Fibroblast of skin of abdomen (primary cell): ENCODE measurements around the gene ATF6.
"Not testable (repeated sequence)": the region's sequence is repeated elsewhere in the genome, so short reads cannot be mapped to it uniquely, and the experiment has no call there.

ENCODE experiments used
- DNase-seq: peaks from one replicate; pipeline ENCODE4 v3.0.0-alpha.2; 2013

ATF6 gene

DNA sequence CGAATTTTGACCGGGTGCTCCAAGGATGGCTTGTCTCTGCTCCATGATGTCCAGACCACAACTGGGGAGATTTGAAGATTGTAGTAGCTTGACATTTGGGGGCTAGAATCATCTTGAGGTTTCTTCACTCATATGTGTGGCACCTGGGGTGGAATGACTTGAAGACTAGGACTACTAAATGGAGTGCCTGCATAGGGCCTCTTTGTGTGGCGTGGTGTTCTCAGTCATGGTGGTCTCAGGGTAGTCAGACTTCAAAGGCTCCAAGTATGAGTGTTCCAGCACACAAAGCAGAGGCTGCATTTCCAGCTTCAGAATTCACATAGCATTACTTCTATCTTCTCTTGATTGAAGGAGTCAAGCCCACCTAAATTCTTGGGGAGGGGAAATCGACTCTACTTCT lies 16.8 kb downstream of the ATF6 start:
- DNase-seq, result no peak

DNA sequence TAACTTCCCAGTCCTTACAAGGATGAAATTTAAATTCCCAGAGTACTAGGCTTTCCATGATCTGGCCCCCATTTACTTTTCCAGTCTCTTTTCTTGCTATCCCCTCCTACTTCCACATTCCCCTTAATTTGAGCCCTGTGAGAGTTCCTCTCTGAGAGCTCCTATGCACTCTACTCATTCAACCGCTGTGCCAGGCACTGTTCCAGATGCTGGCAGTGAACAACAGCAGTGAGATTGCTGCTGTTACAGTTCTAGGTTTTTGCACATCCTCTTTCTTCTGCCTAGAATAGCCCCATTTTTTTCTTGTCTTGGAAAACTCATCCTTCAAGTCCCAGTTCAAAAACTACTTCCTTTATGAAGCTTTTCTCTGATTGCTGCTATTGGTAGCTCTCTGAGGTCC lies 18.8 kb downstream of the ATF6 start:
- DNase-seq, result no peak

DNA sequence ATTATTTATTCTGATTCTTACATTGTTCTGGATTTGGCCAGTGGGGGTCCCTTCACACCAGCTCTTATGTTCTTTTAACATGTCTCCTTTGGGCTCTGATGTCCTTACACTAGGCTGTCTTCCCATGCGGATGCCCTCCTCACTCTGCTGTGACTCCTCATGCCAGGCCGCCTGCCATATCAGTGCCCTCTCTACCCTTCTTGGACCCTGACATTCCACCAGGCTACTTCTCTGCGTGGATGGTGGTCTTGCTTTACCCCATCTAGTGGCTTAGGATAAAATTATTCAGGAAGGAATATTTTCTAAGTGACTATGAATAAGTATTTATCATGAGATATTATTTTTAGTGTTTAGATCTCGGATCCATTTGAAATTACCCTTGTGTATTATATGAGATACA lies 21.2 kb downstream of the ATF6 start:
- DNase-seq, result no peak

DNA sequence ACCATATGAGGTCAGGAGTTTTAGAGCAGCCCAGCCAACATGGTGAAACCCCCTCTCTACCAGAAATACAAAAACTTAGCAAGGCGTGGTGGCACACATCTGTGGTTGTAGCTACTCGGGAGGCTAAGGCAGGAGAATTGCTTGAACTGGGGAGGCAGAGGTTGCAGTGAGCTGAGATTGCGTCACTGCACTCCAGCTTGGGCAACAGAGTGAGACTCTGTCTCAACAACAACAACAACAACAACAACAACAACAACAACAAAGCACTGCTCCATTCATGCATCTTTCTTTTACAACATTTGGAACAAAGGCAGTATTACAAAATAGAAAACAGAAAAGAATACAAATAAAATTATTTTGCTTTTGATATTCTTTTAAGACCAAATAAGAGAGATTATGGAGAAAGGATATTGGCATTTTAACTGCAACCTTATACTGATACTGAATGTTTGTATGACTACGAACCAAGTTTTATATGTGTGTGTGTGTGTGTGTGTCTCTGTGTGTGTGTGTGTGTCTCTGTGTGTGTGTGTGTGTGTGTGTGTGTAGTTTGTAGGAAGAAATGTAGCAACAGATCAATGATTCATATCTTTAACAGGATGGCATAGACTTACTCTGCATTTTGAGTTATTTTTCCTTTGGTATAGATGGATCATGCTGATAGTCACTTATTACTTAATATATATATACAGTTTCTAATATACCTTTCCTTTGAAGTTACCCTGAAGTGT lies 24.6 kb downstream of the ATF6 start:
- DNase-seq, result no peak

DNA sequence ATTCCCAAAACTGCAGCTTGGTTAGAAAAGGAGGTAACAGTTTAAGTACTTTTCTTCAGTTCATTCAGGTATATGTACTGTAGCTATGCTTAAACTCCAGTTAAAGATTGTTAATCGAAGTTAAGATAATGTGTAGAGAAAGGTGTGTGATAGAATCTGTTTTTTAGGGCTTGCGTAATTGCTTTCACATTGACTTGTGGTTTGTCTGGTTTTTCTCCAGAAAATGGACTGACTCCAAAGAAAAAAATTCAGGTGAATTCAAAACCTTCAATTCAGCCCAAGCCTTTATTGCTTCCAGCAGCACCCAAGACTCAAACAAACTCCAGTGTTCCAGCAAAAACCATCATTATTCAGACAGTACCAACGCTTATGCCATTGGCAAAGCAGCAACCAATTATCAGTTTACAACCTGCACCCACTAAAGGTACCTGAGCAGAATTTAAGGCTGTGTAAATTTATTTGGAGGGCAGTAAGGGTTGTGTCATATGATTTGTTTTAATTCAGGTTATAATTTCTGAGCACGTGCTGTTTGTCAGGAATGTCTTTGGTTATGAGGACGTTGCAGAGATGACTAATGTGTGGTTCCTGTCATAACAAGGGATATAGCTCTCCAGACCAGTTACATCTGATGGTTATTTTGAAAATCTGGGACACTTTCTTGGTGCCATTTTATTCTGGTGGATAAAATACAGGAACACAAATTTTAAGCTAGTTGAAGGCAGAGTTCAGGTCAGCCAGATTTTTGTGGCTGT lies 26.0 kb downstream of the ATF6 start:
- DNase-seq, result peak; percentile 26

DNA sequence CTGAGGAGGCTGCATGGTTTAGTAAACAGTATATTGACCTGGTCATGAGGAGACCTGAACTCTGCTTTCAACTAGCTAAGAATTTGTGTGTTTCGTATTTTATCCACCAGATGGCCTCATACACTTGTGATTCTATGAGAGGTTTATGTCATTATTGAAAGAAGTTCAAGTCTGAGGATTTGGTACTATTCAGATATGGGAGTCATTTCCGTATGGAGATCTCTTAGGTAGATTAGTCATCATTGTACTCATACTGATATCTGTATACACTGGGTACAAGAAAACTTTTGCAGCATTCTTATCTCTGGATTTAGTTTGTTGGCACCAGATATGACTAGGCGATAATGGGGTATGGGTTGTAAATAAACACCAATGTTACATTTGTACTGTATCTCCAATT lies 26.6 kb downstream of the ATF6 start:
- peak; percentile 79 for DNase-seq

DNA sequence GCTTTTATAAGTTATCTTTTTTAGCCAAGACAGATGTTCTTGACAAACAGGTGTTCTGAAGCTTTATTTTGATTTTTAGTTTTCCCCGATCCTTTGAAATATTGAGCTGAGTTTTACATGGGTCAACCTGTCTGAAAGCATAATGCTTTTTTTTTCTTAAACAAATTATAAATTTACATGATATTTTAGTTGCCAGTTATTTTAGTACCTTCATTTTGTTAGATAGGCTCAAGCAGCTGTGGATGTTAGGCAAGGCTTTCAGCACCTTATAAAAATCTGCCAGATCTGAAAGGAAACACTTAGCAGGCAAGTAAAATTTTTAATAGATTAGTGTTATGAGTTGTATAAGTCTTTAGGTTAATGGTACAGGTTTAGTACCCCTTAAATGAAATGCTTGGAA lies 33.7 kb downstream of the ATF6 start:
- no peak for DNase-seq

DNA sequence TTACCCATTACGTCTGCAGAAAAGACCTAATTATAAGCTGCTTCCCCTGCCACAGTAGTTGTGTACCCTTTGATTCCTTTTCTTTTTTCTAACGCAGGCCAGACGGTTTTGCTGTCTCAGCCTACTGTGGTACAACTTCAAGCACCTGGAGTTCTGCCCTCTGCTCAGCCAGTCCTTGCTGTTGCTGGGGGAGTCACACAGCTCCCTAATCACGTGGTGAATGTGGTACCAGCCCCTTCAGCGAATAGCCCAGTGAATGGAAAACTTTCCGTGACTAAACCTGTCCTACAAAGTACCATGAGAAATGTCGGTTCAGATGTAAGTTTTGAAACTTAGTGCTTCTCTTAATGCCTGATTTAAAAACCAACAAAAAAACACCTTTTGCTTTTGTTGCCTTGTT lies 35.8 kb downstream of the ATF6 start:
- DNase-seq, result no peak

DNA sequence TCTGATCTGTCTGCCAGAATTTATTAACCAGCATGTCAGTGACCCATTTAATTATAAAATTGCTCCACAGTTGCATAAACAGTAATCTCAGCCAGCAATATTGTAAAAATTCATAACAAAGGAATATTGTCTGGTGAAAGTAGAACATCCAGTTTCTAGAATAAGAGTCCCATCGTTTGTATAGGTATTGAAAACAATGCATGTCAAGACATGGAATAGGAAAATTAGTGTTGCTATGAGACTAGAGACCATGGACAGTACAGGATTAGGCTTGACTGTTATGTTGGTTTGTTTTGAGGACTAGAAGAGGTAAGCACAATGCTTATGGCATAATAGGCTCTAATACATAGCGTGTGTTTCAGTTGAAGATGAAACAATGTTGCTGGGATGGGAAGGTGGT lies 37.1 kb downstream of the ATF6 start:
- DNase-seq, result no peak

DNA sequence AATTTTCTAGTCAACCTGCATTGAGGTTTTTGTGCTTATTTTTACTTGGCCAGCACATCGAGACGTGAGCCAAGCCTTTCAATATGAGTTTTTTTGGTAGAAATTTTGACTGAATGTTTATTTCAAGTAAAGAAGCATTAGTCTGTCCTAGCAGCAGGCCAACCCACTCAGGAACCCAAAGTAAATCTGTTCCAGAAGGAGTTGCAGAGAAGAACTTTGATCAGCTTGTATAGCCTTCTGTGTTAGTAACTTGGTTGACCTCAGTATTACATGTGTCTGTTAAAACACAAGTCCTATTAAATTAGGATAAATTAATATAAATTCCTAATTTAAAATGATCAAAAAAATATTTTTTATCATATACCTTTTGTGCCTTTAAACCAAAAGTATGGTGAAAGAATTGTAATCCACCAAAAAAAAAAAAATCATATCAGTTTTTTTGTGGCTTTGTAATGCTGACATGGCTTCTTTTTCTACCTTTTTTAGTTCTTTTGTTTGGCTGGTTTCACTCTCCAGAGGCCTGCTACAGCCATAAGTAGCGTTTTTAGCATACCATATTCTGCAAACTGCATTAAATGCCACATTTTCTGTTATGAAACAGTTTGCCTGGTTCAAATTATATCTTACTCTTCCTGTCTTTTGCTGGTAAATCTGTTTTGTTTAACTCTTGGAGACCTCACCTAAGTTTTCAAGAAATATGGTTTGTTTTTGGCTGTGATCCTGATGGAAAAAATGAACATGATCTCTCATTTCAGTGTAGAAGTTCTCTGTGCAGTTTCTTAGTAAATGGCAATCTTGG lies 39.5 kb downstream of the ATF6 start:
- peak; percentile 71 for DNase-seq

DNA sequence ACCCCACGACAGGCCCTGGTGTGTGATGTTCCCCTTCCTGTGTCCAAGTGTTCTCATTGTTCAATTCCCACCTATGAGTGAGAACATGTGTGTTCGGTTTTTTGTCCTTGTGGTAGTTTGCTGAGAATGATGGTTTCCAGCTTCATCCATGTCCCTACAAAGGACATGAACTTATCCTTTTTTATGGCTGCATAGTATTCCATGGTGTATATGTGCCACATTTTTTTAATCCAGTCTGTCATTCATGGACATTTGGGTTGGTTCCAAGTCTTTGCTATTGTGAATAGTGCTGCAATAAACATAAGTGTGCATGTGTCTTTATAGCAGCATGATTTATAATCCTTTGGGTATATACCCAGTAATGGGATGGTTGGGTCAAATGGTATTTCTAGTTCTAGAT lies 43.1 kb downstream of the ATF6 start:
- DNase-seq, result not testable (repeated sequence)

DNA sequence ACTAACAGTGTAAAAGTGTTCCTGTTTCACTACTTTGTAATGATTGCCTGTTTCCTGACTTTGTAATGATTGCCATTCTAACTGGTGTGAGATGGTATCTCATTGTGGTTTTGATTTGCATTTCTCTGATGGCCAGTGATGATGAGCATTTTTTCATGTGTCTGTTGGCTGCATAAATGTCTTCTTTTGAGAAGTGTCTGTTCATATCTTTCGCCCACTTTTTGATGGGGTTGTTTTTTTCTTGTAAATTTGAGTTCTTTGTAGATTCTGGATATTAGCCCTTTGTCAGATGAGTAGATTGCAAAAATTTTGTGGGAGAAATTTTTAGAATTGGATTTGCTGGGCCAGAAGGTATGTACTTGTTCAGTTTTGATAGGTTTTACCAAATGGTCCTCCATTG lies 43.5 kb downstream of the ATF6 start:
- DNase-seq, result not testable (repeated sequence)

DNA sequence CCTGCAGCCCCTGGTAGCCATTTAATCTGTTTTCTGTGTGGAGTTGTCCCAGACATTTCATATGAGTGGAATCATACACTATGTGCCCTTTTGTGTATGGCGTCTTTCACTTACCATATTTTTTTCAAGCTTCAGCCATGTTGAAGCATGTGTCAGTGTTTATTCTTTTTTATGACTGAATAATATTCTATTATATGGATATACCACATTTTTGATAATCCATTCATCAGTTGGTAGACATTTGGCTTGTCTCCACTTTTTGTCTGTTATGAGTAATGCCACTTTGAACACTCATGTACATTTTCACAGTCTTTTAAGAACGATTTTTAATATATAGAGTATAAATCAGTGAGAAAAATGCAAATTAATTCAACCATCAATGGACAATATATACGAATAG lies 44.7 kb downstream of the ATF6 start:
- no peak for DNase-seq

DNA sequence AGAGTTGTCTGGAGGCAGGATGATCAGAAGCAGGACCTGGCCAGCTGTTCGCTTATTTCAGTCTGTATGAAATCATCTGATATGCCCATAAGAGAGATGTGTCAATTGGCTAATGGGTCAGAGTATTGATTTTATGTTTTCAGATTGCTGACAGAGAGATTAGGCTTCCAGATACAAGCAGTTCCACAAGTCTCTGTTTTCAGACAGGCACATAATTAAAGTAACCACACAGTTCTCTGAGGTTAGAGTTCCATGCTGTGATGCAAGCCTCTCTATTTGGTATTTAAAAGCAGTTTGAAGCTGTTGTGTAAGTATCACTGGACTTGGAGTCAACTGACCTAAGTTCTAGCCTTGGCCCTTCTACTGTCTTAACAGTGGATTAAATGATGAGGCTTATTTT lies 50.1 kb downstream of the ATF6 start:
- DNase-seq, result peak; percentile 53

DNA sequence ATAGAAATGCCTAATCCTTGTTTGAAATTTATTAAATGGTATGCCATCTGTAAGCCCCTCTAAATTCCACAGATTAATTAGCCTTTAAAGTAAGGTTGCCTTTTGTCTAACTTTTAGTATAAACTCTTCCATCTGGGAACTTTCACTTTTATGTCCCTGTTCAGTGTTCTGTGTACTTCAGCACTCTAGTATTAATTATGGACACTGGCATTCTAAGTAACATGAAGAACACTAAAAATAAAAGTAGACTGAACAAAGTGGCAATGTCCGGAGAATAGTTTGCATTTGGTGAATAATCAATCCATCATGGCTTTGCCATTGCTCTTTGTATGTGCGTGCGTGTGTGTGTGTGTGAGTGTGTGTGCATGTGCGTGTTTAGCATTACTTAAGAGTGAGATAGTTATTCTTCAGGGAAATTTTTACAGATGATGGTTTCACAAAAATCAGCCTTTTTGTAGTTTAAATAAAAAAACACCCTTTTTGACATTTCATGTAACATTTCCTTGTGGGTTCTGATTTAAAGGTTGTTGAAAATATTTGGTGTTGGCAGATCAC lies 51.1 kb downstream of the ATF6 start:
- DNase-seq, result peak; percentile 40

DNA sequence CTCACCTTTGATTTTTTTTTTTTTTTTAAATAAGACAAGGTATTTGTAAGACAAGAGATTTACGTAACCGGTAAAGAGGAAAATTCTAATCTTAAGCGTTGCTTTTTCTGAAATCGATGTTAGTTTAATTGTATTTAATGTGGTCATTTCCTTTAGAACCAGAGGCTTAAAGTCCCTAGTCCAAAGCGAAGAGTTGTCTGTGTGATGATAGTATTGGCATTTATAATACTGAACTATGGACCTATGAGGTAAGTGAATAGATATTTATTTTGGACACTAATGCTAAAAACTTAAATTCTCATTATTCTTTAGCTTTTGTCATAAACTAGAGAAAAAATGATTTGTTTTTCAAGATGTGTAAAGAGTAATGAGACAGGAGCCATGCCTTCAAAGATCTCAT lies 54.8 kb downstream of the ATF6 start:
- DNase-seq, result no peak

DNA sequence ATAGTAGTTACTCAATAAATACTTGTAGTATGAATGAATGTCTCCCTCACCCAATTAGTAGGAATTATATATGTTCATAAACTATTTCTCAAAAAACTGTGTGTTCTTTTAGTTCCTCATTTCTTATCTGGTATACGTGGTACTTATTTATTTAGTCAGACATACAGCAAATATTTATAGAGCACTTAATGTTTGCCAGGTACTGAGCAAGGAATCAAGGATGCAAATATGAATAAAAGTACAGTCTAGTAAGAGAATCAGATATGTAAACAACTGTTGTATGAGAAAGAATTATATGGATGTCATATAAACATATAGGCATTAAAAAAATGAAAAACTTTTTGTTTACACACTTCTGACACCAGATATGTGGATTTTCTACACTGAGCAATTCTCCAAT lies 58.5 kb downstream of the ATF6 start:
- no peak for DNase-seq

DNA sequence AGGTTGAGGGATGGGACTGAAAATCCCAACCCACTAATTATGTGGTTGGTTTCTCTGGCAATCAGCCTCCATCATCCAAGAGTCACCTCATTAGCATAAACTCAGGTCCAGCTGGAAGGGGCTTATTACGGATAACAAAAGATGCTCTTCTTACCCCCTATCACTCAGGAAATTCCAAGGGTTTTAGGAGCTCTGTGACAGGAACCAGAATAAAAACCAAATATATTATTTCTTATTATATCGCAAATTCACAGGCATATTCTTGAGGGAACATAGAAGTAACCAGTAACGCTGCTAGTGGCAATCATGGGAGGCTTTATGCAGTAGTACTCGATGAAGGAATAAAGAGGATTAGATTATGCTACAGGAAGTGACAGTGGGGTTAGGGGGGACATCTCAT lies 59.7 kb downstream of the ATF6 start:
- no peak for DNase-seq

DNA sequence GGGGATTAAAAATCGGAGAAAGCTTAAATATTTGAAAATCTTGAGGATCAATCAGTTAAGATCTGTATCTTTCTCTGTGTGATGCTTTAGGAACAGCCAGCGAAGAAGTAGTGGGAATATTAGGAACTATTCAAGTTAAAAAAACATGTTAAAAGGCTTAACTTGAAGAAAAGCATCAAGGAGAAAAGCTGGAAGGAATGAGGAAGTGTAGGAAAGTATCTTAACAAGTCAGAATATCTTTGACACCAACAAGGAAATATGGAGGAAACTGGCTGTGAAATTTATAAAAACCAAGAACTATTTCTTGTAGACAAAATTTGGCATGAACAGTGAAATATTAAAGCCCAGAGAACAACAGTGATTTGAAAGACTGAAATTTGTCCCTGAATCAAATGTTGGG lies 60.4 kb downstream of the ATF6 start:
- no peak for DNase-seq

DNA sequence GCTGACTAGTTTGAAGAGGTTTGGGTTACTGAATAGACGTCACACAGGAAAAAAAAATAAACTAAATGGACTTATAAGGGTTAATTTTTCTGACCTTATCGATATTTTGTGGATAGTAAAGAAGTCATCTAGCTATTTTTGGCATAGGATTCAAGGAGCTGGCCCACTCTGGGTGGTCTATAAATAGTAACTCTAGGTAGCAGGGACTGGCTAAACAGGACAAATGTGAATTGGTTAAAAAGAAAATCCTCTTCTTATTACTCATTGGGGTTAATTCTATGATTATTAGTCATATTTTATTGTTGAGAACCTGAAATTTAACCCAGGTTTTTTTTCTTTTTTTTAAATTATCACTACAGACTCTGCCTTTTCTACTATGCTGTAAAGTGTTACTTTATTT lies 61.7 kb downstream of the ATF6 start:
- peak; percentile 57 for DNase-seq

DNA sequence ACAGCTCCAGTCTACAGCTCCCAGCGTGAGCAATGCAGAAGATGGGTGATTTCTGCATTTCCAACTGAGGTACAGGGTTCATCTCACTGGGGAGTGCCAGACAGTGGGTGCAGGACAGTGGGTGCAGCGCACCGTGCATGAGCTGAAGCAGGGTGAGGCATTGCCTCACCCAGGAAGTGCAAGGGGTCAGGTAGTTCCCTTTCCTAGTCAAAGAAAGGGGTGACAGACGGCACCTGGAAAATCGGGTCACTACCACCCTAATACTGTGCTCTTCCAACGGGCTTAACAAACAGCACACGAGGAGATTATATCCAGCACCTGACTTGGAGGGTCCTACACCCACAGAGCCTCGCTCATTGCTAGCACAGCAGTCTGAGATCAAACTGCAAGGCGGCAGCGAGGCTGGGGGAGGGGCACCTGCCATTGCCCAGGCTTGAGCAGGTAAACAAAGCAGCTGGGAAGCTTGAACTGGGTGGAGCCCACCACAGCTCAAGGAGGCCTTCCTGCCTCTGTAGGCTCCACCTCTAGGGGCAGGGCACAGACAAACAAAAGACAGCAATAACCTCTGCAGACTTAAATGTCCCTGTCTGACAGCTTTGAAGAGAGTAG lies 66.3 kb downstream of the ATF6 start:
- not testable (repeated sequence) for DNase-seq

DNA sequence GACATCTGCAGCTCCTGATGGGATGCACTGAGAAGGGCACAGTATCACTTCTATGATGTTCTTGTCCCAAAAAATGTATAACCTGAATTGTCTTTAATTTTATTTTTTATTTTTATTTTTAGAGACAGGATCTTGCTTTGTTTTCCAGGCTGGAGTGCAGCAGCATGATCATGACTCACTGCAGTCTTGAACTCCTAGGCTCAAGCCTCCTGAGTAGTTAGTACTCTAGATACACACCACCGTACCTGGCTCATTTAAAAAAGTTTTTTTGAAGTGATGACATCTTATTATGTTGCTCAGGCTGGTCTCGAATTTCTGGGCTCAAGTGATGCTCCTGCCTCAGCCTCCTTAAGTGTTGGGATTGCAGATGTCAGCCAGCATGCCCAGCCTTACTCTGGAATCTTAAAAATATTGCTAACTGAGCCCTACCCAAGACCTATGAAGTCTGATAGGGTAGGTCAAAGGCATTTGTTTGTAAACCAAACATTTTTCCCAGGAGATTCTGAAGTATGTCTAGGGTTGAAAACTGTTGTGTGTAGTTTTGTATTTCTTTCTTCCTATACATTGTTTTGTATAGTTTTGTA lies 68.9 kb downstream of the ATF6 start:
- no peak for DNase-seq
